ENCODE measurements around the gene MCAM. TPM values are rescaled to one million over a fixed set of nuclear protein-coding genes. Genes with fewer than 3 reads are reported as not detected.

MCAM gene
- total and polyA plus RNA-seq, 7 donors = 2.1 to 1,033 (median 628) TPM

GRCh38 chr11:119329320-119329719 lies 12.4 kb upstream of the MCAM start:
- DNase-seq = no peak
- intact Hi-C loops (cut with DNase I) = no loop called here
- no peaks in the 10 kb centered on the region for H3K9me3 ChIP-seq
- no peaks in the 10 kb centered on the region for H3K36me3 ChIP-seq
- H3K4me3 ChIP-seq = no peak overlapping the region
- H3K27ac ChIP-seq = no peak overlapping the region
- no peaks in the 10 kb centered on the region for H3K27me3 ChIP-seq
- TF ChIP-seq POLR2A (IDR thresholded peaks at IDR 0.05) (no peak), EP300 (IDR thresholded peaks at IDR 0.05) (no peak), CTCF (IDR thresholded peaks at IDR 0.05) (no peak), POLR2AphosphoS5 (IDR thresholded peaks at IDR 0.05) (no peak)
- peaks cover 0 to 2% (median 0%) of the 10 kb centered on the region in 4 donors for H3K4me1 ChIP-seq
- WGBS, 2 donors = 64 to 76% methylated on average over 2 of the region's 2 CpGs

- peaks cover 0 to 45% (median 38%) of the 10 kb centered on the region in 4 donors for H3K4me1 ChIP-seq
- TF ChIP-seq POLR2AphosphoS5 (IDR thresholded peaks at IDR 0.05) (no peak), EP300 (IDR thresholded peaks at IDR 0.05) (no peak), CTCF (IDR thresholded peaks at IDR 0.05) (no peak), POLR2A (IDR thresholded peaks at IDR 0.05) (no peak)
- DNase-seq = no peak
- intact Hi-C loops (cut with DNase I) = no loop called here
- peak overlapping the region in 3 of 4 donors; percentile 69 to 99 (median 94) for H3K27ac ChIP-seq
- H3K36me3 ChIP-seq = no peaks in the 10 kb centered on the region
- H3K9me3 ChIP-seq = no peaks in the 10 kb centered on the region
- 58 to 74% methylated on average over 4 of the region's 4 CpGs for WGBS, 2 donors
- H3K27me3 ChIP-seq = no peaks in the 10 kb centered on the region
- no peak overlapping the region for H3K4me3 ChIP-seq
Observed at GRCh38 chr11:119324189-119324588, 7.3 kb upstream of the MCAM start.

GRCh38 chr11:119323532-119324033 lies 6.7 kb upstream of the MCAM start:
- intact Hi-C loops (cut with DNase I) = loop anchor here (1.0 kb wide), 1 partner anchor 117 kb away; the partner anchor contains the start of gene CBL
- 16 to 19% methylated on average over 8 of the region's 8 CpGs for WGBS, 2 donors
- Histone ChIP-seq H3K4me3 (no peak overlapping the region), H3K27me3 (no peaks in the 10 kb centered on the region), H3K4me1 (peaks cover 0 to 51% (median 44%) of the 10 kb centered on the region in 4 donors), H3K9me3 (no peaks in the 10 kb centered on the region), H3K36me3 (no peaks in the 10 kb centered on the region), H3K27ac (peak overlapping the region; percentile 69 to 99 (median 96))
- TF ChIP-seq POLR2A (IDR thresholded peaks at IDR 0.05) = no peak
- peak; percentile 86 to 98 (median 93) for TF ChIP-seq POLR2AphosphoS5 (IDR thresholded peaks at IDR 0.05)
- peak; percentile 78 to 86 (median 84) for TF ChIP-seq CTCF (IDR thresholded peaks at IDR 0.05)
- peak in 3 of 4 donors; percentile 13 to 85 (median 58) for TF ChIP-seq EP300 (IDR thresholded peaks at IDR 0.05)
- DNase-seq = peak; percentile 91

- H3K4me1 ChIP-seq = peaks cover 0 to 57% (median 50%) of the 10 kb centered on the region in 4 donors
- H3K9me3 ChIP-seq = no peaks in the 10 kb centered on the region
- H3K36me3 ChIP-seq = no peaks in the 10 kb centered on the region
- H3K27ac ChIP-seq = peak overlapping the region; percentile 93 to 99 (median 96)
- intact Hi-C loops (cut with DNase I) = loop anchor here (1.0 kb wide), 2 partner anchors 13 to 117 kb away; partner anchors contain the start of gene CBL
- TF ChIP-seq POLR2A (IDR thresholded peaks at IDR 0.05) = no peak
- no peak for TF ChIP-seq CTCF (IDR thresholded peaks at IDR 0.05)
- TF ChIP-seq POLR2AphosphoS5 (IDR thresholded peaks at IDR 0.05) = no peak
- TF ChIP-seq EP300 (IDR thresholded peaks at IDR 0.05) = no peak
- no peaks in the 10 kb centered on the region for H3K27me3 ChIP-seq
- no peak overlapping the region for H3K4me3 ChIP-seq
- DNase-seq = no peak
- 79 to 88% methylated on average over 20 of the region's 20 CpGs for WGBS, 2 donors
Observed at GRCh38 chr11:119322921-119323531, 6.1 kb upstream of the MCAM start.
